A549 treated with RU486 at 1 μM for 4 hours (cell line): ENCODE results near the gene CILP. TPM values are rescaled to one million over a fixed set of nuclear protein-coding genes. Genes with fewer than 3 reads are reported as not detected.

Experiments used
- total RNA-seq: library from RNA; stranded (reverse); fragments of 200-300 nt; extraction: Qiagen RNA extraction; gene quantifications from 5 replicates; pipeline ENCODE4 v1.2.3, GENCODE V29; 2022; ENCODE audit warnings: low read depth

The CILP gene
- total RNA-seq: 0.04 to 0.09 TPM (median 0.05 TPM) in 5 replicates

GRCh38 chr15:65210770-65211481 lies at the start of gene CILP:
Gene CILP (minus strand): TSS chr15:65211473. CDS start chr15:65209755, 1,718 bp downstream.

GRCh38 chr15:65184868-65185717 lies 26.2 kb downstream of the CILP start, which contains the start of gene CLPX:
Gene CLPX (minus strand): TSS chr15:65185342. CDS start chr15:65185153, 189 bp downstream.

Other genes with a start within 250 kb of the CILP start
- gene SPG21, start 221.6 kb downstream of the CILP start, total RNA-seq: 104 to 135 TPM (median 127 TPM) in 5 replicates
- 24.1 to 33.3 TPM (median 27.4 TPM) in 5 replicates for gene MTFMT, start 181.8 kb downstream of the CILP start, total RNA-seq
- 12.4 to 18.4 TPM (median 14.3 TPM) in 5 replicates for gene SLC51B, start 166.1 kb downstream of the CILP start, total RNA-seq
- 0.09 to 0.15 TPM (median 0.12 TPM) in 5 replicates for gene RASL12, start 143.5 kb downstream of the CILP start, total RNA-seq
- gene KBTBD13, start 134.7 kb downstream of the CILP start, total RNA-seq: not detected in 5 replicates
- 0.48 to 1.3 TPM (median 0.99 TPM) in 5 replicates for gene UBAP1L, start 96.3 kb downstream of the CILP start, total RNA-seq
- 21.6 to 31.2 TPM (median 30.0 TPM) in 5 replicates for gene PDCD7, start 77.7 kb downstream of the CILP start, total RNA-seq
- 41.1 to 61.7 TPM (median 52.7 TPM) in 5 replicates for gene CLPX, start 26.1 kb downstream of the CILP start, total RNA-seq
- 9.1 to 11.1 TPM (median 9.9 TPM) in 5 replicates for gene PARP16, start 75.4 kb upstream of the CILP start, total RNA-seq
- gene RNU5A-1, start 84.6 kb upstream of the CILP start, total RNA-seq: not detected in 5 replicates
- not detected in 5 replicates for gene RNU5B-1, start 93.2 kb upstream of the CILP start, total RNA-seq
- gene IGDCC3, start 166.5 kb upstream of the CILP start, total RNA-seq: 0.10 to 0.20 TPM (median 0.14 TPM) in 5 replicates
- 1.8 to 2.8 TPM (median 2.4 TPM) in 5 replicates for gene IGDCC4, start 211.5 kb upstream of the CILP start, total RNA-seq